GM19397 (cell line): ENCODE measurements around the gene TEX264.
"Not testable (repeated sequence)": the region's sequence is repeated elsewhere in the genome, so short reads cannot be mapped to it uniquely, and the experiment has no call there.

Experiments
- ATAC-seq: cut with Tn5 transposase; IDR thresholded peaks from one replicate; pipeline ENCODE4 v1.9.1; 2021; ENCODE audit warnings: mild to moderate bottlenecking, moderate library complexity; ENCODE audit not compliant: unreplicated experiment

Gene TEX264, protein sequence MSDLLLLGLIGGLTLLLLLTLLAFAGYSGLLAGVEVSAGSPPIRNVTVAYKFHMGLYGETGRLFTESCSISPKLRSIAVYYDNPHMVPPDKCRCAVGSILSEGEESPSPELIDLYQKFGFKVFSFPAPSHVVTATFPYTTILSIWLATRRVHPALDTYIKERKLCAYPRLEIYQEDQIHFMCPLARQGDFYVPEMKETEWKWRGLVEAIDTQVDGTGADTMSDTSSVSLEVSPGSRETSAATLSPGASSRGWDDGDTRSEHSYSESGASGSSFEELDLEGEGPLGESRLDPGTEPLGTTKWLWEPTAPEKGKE

DNA sequence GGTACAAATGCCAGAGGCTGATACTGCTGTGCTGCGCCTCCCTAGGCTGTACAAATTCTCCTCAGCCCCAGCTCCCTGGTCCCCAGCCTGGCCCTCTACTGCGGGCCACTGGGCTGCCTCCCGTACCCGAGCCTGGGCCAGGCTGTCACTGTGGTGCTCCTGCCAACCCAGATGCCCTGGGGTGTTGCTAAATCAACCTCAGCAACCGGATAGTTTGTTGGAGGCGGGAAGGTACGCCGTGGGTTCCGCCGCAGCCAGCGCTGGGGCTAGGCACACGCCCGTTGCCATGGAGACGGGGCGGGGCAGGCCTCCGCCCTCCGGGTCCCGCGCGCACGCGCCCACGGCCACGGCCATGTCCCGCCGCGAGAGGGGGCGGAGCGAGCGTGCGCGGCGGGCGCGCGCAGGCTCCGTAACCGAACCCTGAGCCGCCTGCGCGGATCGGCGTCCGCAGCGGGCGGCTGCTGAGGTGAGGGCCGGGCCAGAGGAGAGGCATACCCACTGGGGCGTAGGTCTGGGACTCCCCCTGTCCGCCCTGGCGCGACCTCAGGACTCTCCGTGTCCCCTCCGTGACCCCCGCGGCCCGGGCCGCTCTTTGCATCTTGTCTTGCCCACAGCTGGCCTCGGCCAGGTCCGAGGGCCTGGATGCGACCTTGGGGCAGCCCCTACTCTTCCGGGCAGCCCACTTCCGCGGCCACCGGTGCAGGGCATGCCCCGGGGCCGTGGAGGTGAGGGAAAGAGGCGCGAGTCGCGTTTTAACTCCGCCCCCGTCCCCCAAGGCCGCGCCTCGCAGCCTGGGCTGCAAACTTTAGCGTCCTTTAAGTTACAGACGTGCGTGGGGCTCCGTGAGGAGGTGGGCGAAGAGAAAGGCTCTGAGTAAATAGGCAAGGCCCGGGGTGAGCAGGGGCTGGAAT, at the start of gene TEX264:
Gene TEX264 (plus strand): TSS at position 430 of the 911 bp plus-strand sequence. CDS start 3,053 bp downstream, outside the sequence.
- ATAC-seq, result peak; percentile 83

DNA sequence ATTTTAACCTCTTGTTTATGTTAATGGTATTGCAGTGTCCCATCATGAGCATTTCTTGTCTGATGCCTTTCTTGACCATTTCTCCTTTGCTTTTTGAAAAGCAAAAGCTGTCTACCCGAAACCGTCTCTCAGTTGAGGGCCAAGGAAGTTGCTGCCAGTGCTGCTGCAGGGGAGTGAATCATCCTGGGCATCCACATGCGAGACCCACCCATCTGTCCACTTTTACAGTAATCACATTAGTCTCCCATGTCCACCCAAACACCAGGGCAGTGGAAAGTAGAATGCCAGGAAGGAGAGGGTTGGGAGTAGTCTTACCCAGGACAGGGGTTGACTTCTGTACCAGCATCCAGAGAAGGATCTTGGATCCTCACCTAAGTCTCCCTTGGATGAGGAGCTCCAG, 48.6 kb upstream of the TEX264 start:
- no peak for ATAC-seq

DNA sequence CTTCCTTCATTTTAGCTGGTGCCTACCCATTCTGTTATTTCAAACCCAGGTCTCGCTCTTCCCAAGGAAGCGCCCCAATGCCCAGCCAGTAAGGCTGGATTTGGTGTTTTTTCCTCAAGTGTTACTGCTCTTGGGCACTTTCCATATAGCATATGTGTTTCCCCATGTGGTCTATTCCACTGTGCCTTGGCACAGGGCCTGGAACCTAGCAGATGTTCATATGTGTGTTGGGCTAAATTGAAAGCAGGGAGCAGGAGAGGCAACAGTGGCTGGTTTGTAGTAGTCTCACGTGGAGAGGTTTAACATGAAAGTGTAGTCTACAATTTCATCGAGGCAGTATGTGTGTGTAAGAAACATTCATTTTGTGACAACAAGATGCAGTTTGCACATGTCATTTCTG, 48.2 kb upstream of the TEX264 start:
- no peak for ATAC-seq

DNA sequence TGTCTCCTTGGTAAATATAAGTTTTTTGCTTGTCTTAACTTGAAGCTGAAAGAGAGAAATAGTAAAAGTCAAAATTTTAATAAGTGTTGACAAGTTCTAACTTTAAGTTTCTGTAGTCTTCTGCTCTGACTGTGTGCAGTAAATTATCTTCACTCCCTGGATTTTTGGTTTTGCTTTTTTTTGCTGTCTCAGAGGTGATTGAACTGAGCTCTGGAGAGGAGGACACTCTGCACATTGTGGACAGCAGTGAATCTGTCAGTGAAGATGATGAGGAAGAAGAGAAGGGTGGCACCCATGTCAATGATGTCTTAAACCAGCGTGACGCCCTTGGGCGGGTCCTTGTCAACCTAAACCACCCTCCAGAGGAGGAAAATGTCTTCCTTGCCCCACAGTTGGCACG, 40.5 kb upstream of the TEX264 start:
- no peak for ATAC-seq

DNA sequence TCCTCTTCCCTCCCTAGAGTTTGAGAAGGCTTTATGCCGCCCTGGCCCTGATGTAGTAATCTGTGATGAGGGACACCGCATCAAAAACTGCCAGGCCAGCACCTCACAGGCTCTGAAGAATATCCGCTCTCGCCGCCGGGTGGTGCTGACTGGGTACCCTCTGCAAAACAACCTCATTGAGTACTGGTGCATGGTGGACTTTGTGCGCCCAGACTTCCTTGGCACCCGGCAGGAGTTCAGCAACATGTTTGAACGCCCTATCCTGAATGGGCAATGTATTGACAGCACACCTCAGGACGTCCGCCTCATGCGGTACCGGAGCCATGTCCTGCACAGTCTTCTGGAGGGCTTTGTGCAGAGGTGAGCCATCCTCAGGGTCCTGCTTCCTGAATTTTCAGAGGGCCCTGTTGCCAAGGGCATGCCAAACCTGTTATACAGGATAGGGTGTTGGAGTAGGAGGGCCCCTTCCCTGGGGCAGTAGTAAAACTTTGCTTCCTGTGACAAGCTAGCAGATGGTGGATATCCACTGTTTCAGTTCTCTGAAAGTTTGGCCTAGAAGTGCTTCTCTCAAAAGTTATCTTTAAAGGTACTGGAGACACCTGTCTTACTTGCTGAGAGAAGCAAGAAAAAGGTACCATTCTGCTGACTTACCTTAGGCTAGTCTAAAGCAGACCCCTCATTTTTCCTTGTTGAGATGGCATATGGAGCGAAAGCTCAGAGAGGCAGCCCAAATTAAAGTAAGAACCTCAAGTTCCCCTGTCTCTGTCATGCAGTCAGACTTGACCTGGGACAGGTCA, 33.7 kb upstream of the TEX264 start:
- ATAC-seq, result no peak

DNA sequence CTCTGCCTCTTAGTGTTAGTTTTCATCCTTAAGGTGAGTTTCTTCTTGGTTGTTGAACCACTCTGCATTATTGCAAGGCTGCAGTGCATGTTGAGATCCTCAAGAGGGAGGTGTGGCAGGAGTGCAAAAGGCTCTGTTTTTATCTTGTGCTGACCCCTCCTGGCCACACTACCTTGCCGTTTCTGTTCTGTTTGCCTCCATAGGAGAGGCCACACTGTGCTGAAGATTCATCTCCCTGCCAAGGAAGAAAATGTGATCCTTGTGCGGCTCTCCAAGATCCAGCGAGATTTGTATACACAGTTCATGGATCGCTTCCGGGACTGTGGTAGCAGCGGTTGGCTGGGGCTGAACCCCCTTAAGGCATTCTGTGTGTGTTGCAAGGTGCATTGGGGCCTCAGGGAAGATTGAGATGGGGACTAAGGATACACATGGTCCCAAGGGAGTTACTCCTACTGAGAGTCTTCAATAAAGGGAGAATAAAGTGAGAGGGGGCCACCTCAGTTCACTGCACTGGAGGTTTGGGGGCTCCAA, 33.0 kb upstream of the TEX264 start:
- ATAC-seq, result no peak

DNA sequence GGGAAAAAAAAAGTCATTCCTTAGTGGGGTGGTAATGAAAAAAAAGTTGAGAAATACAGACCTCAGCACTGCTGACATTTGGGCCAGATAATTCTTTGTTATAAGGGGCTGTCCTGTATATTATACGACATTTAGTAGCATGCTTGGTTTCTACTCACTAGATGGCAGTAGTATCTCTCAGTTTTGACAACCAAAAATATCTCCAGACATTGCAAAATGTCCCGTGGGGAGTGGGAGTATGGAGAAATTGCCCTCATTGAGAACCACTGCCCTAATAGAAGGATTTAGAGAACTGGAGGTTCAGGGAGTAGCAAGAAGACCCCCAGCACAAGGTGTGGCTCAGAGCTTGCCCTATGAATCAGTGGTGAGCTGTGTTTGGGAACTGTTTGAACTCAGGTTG, 28.6 kb upstream of the TEX264 start:
- ATAC-seq, result no peak

DNA sequence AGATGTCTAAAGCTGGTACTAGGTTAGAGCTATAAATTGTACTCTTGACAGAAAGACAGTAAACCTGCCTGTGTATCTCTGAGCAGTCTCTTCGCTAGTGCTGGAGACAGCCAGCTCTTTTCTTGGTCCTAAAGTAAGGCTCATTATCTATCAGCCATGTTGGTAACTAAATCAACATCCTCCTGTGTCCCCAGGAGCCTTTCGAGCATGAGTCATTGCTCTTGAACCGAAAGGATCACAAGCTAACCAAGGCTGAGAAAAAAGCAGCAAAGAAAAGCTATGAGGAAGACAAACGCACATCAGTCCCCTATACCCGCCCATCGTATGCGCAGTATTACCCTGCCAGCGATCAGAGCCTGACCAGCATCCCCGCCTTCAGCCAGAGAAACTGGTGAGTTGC, 25.0 kb upstream of the TEX264 start:
- no peak for ATAC-seq

DNA sequence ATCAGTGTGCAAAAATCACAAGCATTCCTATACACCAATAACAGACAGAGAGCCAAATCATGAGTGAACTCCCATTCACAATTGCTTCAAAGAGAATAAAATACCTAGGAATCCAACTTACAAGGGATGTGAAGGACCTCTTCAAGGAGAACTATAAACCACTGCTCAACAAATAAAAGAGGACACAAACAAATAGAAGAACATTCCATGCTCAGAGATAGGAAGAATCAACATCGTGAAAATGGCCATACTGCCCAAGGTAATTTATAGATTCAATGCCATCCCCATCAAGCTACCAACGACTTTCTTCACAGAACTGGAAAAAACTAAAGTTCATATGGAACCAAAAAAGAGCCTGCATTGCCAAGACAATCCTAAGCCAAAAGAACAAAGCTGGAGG, 18.9 kb upstream of the TEX264 start:
- ATAC-seq, result not testable (repeated sequence)

DNA sequence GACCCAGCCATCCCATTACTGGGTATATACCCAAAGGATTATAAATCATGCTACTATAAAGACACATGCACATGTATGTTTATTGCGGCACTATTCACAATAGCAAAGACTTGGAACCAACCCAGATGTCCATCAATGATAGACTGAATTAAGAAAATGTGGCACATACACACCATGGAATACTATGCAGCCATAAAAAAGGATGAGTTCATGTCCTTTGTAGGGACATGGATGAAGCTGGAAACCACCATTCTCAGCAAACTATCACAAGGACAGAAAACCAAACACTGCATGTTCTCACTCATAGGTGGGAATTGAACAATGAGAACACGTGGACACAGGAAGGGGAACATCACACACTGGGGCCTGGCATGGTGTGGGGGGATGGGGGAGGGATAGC, 17.6 kb upstream of the TEX264 start:
- ATAC-seq, result not testable (repeated sequence)

DNA sequence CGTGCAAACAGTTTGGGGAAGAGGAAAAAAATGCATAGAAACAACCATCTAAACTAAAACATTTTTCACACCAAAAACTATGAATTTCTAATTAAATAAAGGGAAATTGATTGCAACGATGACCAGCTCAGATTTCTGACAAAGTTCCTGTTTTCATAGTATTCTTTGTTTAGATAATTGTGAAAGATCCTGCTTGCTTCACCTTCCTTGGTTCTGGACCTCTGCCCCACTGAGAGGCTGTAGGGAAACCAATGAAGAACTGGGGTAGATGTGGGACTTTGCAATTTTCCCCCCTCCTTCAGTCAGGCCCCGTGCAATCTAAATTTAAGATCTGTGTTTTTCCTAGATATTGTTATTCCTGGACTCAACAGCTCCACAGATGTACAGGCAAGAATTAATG, 13.8 kb upstream of the TEX264 start:
- ATAC-seq, result no peak

DNA sequence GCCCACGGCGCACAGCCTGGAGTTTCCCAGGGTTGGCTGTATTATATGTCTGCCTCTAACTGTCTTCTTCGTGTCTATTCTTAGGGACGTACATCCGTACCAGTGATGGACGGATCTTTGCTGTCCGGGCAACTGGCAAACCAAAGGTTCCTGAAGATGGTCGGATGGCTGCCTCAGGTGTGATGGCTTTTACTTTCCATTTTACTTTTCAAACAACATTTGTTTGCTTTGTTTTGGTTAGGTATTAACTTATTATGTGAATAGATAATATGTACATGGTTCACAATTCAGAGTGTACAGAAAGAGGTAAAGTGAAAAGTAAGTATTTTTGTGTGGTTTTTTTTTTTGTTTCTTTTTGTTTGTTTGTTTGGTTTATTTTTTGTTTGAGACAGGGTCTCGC, 11.1 kb upstream of the TEX264 start:
- ATAC-seq, result no peak

DNA sequence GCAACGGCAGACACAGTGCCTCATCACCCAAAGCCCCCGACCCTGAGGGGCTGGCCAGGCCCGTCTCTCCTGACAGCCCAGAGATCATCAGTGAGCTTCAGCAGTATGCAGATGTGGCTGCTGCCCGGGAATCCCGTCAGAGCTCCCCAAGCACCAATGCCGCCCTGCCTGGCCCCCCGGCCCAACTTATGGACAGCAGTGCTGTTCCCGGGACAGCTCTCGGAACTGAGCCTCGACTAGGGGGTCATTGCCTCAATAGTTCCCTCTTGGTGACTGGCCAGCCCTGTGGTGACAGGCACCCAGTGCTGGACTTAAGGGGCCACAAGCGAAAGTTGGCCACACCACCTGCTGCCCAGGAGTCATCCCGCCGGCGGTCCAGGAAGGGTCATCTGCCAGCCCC, 8.6 kb upstream of the TEX264 start:
- no peak for ATAC-seq

DNA sequence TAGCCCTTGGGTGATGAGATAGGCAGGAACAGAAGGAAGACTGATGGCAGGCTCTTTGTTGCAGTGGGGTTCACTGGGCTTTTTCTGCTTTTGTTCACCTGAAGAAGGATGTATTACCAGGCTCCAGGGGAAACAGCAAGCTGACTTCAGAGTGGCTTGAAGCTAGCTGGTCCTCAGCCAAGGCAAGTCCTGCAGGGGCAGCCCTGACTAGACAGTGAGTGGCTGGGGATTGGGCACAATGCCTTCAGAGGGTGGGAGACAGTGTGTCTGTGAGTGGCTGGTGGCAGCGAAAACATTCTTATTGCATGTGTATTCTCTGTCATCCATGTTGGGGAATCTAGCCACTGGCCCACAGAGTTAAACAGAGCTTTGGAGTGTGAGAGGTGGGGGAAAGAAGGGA, 2.3 kb upstream of the TEX264 start:
- no peak for ATAC-seq

DNA sequence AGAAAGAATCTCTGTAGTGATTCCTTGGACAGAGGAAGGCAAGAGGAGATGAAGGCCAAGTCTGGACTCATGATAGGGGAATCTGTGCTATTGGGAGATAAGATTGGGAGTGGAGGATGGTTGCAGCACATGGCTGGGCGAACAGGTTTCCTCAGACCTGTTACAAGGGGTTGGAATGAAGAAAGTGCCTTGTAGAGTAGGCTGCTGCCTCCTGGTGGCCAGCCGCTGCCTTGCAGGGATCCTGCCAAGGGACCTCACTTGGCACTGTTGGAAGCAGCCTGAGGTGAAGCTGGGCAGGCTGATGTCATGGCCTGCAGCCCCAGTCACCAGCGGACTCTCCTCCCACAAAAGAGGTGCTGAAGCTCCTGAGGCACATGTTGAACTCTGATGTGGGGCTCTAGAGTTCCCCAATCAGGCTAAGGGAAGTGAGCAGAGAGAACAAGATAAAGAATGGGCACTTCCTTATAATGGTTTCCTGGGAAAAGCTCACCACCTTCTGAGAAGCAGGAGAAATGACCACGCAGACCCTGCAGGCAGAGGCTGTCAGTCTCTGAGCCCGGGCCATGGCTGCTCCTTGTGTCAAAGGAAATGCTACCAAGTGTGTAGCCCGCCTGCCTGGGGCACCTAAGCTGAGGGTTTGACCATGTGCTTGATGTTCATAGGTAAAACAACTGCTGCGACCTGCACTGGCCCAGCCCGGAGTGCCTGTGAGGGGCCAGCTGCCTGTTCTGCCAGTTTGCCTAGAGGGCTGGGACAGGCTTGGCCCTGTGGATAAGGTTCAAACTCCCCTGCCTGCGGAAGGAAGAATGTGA, 1.6 kb upstream of the TEX264 start:
- no peak for ATAC-seq

DNA sequence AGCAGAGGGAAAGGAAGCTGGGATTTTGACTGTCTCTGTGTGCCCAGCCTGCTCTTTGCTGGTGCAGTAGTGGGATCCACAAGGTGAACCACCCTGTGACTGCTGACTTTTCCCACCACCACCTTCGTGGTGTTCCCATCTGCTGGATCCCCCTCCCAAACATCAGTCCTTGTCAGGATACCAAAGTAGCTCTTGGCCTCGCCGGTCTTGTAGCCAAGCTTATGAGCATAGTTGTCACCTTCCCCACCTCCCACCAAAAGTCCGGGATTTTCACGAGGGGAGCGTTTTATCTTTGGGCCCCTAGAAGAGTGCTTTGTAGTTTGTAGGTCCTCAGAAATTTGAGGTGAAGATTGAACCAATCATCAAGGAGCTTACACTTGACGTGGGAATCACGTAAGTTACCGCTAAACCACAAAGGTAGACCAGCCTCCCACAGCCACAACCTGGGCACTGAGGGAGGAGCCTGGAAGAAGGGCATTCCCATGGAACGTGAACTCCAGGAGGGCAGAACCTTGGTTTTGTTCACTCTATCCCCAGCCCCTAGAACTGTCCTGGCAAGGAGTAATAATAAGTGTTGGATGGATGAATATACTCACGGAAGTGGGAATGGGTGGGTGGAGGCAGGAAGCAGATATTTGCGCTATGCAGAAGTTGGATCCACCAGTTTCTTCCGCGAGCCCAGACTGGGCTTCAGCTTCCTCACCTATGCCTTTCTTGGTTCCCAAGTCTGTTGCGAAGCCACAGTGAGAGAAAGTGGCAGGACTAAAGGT, 814 bp upstream of the TEX264 start:
- ATAC-seq, result no peak

DNA sequence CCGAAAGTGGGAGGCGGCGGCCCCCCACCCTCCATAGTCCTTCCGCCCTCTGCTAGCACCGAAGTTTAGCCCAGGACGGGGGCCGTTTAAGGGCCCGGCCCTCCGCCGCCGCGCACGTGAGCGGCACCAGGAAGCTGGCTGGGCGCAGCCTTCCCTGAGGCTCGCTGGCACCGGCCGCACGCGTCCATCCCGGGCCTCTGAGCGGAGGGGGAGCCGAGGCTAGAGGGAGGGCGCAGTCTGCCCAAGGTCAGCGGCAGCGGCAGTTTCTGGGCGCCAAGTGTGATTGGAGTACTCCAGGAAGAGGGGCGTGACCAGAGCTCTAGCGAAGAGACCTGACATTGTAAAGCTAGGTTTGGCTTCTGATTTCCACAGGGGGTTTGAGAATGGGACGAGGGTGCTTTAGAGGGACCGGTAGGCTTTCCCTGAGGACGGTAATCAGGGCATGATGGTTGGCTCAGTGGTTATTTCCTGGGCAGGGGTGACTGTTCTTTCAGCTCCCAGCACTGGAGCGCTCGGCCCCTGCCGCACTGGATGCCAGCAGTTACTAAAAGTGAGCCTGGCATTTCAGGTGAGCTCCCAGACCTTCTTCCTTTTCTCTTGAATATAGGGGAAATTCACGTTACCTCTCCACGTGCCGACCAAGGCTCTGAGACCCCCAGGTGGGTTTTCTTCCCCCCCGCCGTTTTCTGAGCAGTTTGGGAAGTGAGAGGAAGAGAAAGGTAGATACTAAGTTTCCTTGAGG, 853 bp downstream of the TEX264 start:
- peak; percentile 24 for ATAC-seq

DNA sequence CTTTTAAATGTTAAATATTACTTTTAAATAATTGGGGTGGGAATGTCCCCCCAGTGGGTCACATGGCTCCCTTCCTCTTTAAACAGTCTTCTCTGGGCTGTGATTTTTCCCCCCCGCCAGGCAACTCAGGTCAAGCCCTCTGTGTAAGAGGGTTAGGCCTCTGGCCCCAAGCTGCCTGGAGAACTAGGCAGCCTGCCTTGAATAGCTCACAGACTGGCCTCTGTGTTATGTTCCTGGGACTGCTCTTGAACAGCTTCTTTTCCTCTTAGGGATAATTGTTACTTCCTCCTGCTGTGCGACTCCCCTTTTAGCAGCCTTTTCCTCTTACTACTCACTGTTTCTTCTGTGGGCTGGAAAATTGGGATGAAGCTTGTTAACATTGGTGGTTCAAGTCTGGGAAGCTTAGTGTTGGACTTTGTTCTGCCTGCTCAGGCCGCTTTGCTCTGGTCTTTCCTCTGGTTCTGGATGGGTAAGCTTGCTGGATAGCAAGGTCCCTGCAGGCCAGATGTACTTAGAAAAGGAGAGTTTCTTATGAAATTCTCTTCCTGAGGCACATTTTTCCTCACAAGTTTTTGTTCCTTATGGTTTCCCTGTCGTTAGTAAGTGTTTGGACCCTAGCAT, 2.2 kb downstream of the TEX264 start:
- no peak for ATAC-seq
